GM12874 (cell line): Measurements from ENCODE around the gene PTGS2.

Experiments used
- TF ChIP-seq, protein P1 (sequence below): IDR thresholded peaks from 2 replicates; pipeline ENCODE4 v1.5.1; 2011; ENCODE audit warnings: low read depth, mild to moderate bottlenecking, control low read depth, low read length, moderate library complexity; ENCODE audit not compliant: insufficient read depth

PTGS2 gene

GRCh38 chr1:186623551-186623950, 56.7 kb downstream of the PTGS2 start:
- TF ChIP-seq, protein P1, sequence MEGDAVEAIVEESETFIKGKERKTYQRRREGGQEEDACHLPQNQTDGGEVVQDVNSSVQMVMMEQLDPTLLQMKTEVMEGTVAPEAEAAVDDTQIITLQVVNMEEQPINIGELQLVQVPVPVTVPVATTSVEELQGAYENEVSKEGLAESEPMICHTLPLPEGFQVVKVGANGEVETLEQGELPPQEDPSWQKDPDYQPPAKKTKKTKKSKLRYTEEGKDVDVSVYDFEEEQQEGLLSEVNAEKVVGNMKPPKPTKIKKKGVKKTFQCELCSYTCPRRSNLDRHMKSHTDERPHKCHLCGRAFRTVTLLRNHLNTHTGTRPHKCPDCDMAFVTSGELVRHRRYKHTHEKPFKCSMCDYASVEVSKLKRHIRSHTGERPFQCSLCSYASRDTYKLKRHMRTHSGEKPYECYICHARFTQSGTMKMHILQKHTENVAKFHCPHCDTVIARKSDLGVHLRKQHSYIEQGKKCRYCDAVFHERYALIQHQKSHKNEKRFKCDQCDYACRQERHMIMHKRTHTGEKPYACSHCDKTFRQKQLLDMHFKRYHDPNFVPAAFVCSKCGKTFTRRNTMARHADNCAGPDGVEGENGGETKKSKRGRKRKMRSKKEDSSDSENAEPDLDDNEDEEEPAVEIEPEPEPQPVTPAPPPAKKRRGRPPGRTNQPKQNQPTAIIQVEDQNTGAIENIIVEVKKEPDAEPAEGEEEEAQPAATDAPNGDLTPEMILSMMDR = no peak
